HG03521 (cell line): ENCODE measurements around the gene THRB.

Source experiments
- ATAC-seq: cut with Tn5 transposase; IDR thresholded peaks from one replicate; pipeline ENCODE4 v1.9.1; 2021; ENCODE audit warnings: mild to moderate bottlenecking, moderate library complexity; ENCODE audit not compliant: unreplicated experiment

Gene THRB

GRCh38 chr3:24242012-24242698 is 252.5 kb downstream of the THRB start:
- no peak for ATAC-seq

DNA sequence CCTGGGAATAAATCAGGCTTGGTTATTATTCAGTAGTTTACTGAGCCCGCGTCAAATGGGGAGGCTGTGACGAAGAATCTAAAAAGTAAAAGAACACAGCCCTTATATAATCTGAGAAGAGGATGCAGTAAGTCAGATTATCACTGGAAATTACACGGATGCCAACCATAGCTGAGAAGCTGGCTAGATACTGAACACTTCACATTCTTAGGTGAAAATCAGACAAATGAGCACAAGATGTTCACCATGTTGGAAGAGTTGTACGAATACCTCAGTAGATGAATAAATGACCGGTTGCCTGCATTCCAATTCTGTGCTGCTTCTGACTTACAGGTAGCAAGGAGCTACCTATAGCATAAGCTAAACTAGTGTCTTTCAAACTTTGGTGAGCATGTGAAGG is 254.3 kb downstream of the THRB start:
- no peak for ATAC-seq

DNA sequence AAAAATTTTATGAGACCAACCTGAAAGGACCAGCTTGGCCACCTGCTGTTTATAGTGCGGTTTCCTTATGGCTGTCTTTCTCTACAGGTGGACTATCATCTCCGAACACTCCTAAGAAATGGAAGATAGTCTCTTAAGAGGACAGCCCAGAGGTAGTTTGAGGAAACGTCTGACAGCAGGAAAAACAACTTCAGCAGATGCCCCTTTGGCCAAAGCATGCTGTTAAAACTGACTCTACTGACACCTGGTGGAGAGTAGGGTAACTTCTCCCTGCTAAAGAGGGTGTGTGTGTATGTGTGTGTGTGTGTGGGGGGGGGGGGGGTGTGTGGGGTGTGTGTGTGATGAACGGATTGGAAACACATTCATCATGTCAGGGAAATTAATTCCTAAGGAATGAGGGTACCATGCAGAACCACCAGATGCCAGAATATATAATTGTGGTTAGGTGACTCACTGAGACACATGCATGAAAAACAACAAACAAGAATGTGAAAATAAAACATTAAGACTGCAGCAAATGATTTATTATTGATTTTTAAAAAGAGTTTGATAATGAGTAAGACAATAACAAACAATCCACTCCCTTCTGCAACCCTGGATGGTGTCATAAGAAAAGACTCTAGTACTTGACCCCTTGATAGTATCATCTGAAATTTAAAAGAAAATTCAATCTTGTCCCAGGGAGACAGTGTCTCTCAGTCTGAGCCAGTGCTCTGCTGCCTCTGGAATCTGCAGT is 256.5 kb downstream of the THRB start:
- ATAC-seq, result peak; percentile 77

- ATAC-seq, result no peak
These were observed 259.5 kb downstream of the THRB start for GRCh38 chr3:24235121-24235520.

DNA sequence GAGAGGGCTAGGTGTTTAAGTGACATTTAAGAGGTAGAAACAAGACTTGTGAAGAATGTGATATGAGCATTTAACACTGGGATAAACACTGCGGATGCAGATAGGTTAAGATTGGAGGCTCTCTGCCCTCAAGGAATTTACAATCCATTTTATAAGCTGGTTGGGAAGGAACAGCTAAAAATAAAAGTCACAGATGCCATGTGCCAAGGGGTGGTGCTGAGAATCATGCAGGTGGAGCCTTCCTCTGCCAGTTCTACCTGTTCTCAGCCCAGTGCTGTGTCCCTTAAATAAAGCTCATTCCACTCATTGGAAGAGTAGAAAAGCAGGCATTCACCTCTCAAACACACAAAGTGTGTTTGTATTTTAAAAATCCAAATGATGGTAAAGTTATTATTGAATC is 261.9 kb downstream of the THRB start:
- ATAC-seq, result no peak

DNA sequence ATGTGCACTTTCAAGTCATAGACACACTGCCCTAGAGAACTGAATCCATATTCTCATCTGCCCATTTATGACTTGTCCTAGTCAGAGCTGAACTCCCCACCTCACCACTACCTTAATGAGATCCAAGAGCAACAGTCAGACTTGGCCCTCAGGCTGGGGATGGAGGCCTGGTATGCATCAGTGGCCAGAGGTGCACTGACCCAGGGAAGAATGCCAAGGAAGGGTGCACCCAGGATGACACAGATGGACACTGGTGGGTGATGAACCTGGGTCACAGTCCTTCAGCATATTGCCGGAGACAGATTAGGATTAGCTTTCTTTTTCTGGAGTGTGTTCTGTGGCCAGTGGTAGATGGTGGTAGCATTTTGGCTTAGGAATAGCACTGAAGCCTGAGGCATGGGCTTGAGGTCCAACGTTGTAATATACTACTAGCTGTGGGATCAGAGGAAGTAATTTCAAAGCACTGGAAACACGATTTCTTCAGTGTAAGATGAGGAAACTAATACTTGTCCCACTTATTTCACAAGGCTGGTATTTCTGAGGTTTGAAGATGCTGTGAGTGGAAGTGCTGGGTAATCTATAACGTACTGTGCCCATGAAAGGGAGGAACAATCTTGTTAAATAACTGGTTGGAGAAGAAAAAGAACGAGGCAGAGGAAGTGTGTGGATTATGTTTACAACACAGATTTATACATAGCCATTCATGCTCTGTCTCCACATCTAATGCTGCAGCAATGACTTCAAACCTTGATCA is 265.0 kb downstream of the THRB start:
- ATAC-seq, result no peak

- ATAC-seq, result no peak
These were observed 267.0 kb downstream of the THRB start for GRCh38 chr3:24227635-24228034.

DNA sequence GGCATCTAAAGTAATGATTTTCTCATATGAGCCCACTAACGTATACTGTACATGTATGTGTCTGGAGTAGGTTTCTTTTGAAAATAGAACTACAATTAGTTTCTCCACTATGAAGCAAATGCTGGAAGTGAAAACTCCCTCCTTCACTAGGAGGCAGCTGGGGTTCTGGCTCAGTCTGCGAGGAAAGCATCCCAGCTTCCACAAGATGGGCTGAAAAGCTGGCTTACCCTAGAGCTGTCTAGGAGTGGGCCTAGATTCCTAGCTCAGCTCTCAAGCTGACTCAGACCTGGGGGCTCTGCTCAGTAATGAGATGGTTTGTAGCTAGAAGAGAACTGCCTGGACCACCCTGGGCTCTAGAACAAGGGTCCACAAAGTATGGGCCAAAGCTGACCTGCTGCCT is 268.3 kb downstream of the THRB start:
- ATAC-seq, result no peak

- ATAC-seq, result no peak
These were observed 269.2 kb downstream of the THRB start for GRCh38 chr3:24225385-24225950.

GRCh38 chr3:24224666-24225384 is 269.8 kb downstream of the THRB start:
- no peak for ATAC-seq

- no peak for ATAC-seq
These were observed 272.4 kb downstream of the THRB start for GRCh38 chr3:24222165-24222805.

GRCh38 chr3:24220859-24221657 is 273.6 kb downstream of the THRB start:
- no peak for ATAC-seq

DNA sequence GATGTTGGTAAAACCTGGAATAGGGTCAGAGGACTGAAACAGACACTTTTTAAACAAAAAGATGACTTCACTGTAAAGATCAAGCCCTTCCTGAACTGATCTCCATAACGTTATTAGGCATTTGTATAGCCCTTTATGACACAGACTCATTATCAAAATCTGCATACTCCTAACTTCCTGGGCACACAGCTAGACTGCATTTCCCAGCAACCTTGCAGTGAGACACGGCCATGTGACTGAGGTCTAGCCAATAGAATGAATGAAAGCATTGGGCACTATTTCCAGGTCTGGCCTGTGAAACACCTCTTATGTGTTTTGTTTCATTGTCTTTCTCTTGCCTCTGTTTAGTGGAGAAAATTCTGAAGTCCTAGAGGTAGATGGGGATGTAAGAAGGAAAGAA is 279.1 kb downstream of the THRB start:
- no peak for ATAC-seq

DNA sequence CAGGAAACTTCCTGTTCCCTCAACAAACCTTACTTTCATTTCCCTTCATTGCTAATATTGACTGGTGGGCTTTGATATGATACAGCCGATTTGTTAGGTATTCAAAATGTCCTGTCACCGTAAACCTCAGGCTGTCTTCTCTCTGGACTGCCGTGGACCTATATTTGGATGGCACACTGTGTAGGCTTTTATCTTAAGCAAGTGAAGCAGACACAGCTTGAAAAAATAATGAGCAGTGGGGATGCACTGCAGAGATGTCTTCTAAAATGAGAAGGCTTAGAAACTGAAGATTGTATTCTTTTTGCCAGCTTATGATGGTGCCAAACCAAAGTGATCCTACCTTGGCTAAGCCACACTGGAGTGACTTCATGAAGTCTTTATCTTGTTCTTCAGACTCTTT is 283.3 kb downstream of the THRB start:
- ATAC-seq, result no peak

- ATAC-seq, result no peak
These were observed 292.6 kb downstream of the THRB start for GRCh38 chr3:24202071-24202470.

GRCh38 chr3:24201301-24201700 is 293.3 kb downstream of the THRB start:
- no peak for ATAC-seq

DNA sequence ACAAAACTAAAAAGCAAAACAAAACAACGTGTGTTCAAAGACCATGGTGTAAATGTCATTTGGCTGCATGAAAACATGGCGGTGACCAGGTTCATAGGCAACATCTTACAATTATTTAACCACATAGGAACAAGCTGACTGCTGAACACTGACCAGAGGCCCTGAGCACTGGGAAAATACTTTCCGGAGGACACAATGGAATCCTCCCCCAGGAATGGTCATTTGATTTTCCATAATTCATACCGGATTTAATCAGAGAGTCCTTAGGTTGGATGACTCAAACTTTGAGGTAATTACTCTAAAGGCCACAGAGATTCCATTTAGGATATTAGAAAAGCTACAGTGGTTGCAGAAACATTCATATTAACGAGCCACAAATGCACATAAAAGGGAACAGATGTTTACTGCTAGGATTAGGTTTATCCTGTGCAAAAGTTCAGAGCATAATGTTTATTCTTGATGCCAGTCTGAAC is 294.8 kb downstream of the THRB start:
- ATAC-seq, result no peak

GRCh38 chr3:24199300-24199699 is 295.4 kb downstream of the THRB start:
- no peak for ATAC-seq

DNA sequence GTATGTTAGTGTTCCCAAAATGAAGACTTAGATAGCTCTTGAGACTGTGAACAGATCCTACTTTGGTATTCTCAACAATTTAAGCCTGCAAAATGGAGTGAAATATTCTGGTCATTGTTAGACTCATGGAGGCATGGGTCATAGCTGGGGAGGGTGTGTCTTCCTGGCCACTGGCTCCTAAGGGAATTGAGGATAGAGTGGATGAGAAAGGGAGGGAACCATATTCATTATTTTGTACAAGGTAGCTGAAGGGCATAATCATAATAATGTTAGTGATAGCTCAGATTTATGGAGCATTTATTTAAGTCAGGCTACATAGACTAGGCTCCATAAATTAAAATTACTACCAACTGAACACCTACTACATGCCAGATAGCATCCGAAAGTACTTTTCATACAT is 295.9 kb downstream of the THRB start:
- ATAC-seq, result no peak

GRCh38 chr3:24197809-24198208 is 296.8 kb downstream of the THRB start:
- no peak for ATAC-seq
